HCT116 (cell line): Measurements from ENCODE around the gene ARMH3. TPM values are rescaled to one million over a fixed set of nuclear protein-coding genes. Genes with fewer than 3 reads are reported as not detected.
A peak's percentile ranks its signal among the peaks of the same experiment; 100 is the strongest.

Experiments used
- ATAC-seq: fragments of 200-7000 bp; cut with Tn5 transposase; 2 replicates; pipeline ENCODE4 v1.9.1; 2020; ENCODE audit warnings: mild to moderate bottlenecking, moderate library complexity
- BruUV-seq: library from RNA; stranded (reverse); fragments of 400-500 nt; replicated peaks from 2 replicates; lab custom pipeline; 2021; lab: Mats Ljungman, UMichigan
- CTCF ChIA-PET: fragments of 300-600 bp; sonication (Branson Sonifier 250); formaldehyde crosslinking; loops from one replicate; lab custom pipeline; 2021; ENCODE audit warnings: antibody characterized with exemption; lab: Charles Lee
- POLR2A ChIA-PET: fragments of 300-600, 350-600 bp; sonication (Branson Sonifier 250); formaldehyde crosslinking; loops from one replicate; lab custom pipeline; 2021; ENCODE audit warnings: antibody characterized with exemption; lab: Charles Lee
- RAD21 ChIA-PET, 2 experiments: fragments of 300-600 bp; sonication (Branson Sonifier 250); formaldehyde crosslinking; loops; one replicate each; lab custom pipeline; 2023; ENCODE audit warnings: low total read pairs in 2 of 2; ENCODE audit not compliant: uncharacterized antibody in 2 of 2, unreplicated experiment in 2 of 2, low non-redundant PET in 1 of 2; lab: Charles Lee
- DNase-seq: peaks from one replicate; pipeline ENCODE4 v3.0.0-alpha.2; 2010; ENCODE audit warnings: low read depth, low spot score
- H2AFZ ChIP-seq: fragments of 200-600 bp; shearing (Covaris generic), sonication (generic); 2 replicates; pipeline ENCODE4 v1.6.1; 2017; ENCODE audit warnings: low read depth, mixed run types, mixed read lengths, antibody characterized with exemption, low read length; ENCODE audit not compliant: poor library complexity, severe bottlenecking
- H3K27ac ChIP-seq: 2 replicates; pipeline ENCODE4 v1.5.1; 2012; ENCODE audit warnings: low read depth, low read length
- H3K27me3 ChIP-seq: fragments of 200-600 bp; sonication (generic); 2 replicates; pipeline ENCODE4 v1.6.1; 2016; ENCODE audit warnings: mixed run types, low read length, mixed read lengths; ENCODE audit not compliant: insufficient read depth
- H3K36me3 ChIP-seq, 2 experiments: fragments of 200-500 bp in 1 of 2; fragments of 200-600 bp in 1 of 2; sonication (Bioruptor generic) in 1 of 2; sonication (generic) in 1 of 2; 2 replicates each; pipeline versions ENCODE4 v1.5.1 to v1.6.1; 2014 to 2016; ENCODE audit warnings: low read length in 2 of 2, inconsistent platforms in 1 of 2, mixed read lengths in 1 of 2, mixed run types in 1 of 2; ENCODE audit not compliant: insufficient read depth in 2 of 2, control insufficient read depth in 1 of 2
- H3K4me1 ChIP-seq, 2 experiments: fragments of 200-600 bp in 1 of 2; sonication (generic) in 1 of 2; 2 replicates each; pipeline versions ENCODE4 v1.5.1 to v1.6.1; 2012 to 2017; ENCODE audit warnings: low read length in 2 of 2, inconsistent platforms in 1 of 2, mild to moderate bottlenecking in 1 of 2, mixed read lengths in 1 of 2, mixed run types in 1 of 2, moderate library complexity in 1 of 2; ENCODE audit not compliant: insufficient read depth in 2 of 2, control insufficient read depth in 1 of 2
- H3K4me2 ChIP-seq: fragments of 200-600 bp; sonication (generic); 2 replicates; pipeline ENCODE4 v1.6.1; 2017; ENCODE audit warnings: mixed run types, low read length, mixed read lengths
- H3K4me3 ChIP-seq, 2 experiments: fragments of 200-600 bp in 1 of 2; sonication (generic) in 1 of 2; replicated peaks in 1 of 2; 2 replicates each; pipeline ENCODE4 v1.5.1; 2011 to 2016; ENCODE audit warnings: low read length in 2 of 2, control low read depth in 1 of 2, low read depth in 1 of 2, mild to moderate bottlenecking in 1 of 2, mixed read lengths in 1 of 2, mixed run types in 1 of 2
- H3K79me2 ChIP-seq: fragments of 200-600 bp; sonication (generic); 2 replicates; pipeline ENCODE4 v1.6.1; 2017; ENCODE audit warnings: mild to moderate bottlenecking, mixed run types, low read length, moderate library complexity, mixed read lengths; ENCODE audit not compliant: insufficient read depth
- H3K9ac ChIP-seq: fragments of 200-600 bp; sonication (generic); 2 replicates; pipeline ENCODE4 v1.6.1; 2016; ENCODE audit warnings: low read length, mixed read lengths
- H3K9me2 ChIP-seq: fragments of 200-600 bp; sonication (generic), shearing (Covaris generic); 2 replicates; pipeline ENCODE4 v1.6.1; 2017; ENCODE audit warnings: mixed run types, mild to moderate bottlenecking, moderate library complexity; ENCODE audit not compliant: insufficient read depth
- H3K9me3 ChIP-seq, 2 experiments: fragments of 200-500 bp in 1 of 2; fragments of 200-600 bp in 1 of 2; sonication (Bioruptor generic) in 1 of 2; sonication (generic) in 1 of 2; 2 replicates each; pipeline ENCODE4 v1.6.1; 2014 to 2017; ENCODE audit warnings: low read length in 2 of 2, mixed read lengths in 2 of 2, inconsistent platforms in 1 of 2, low read depth in 1 of 2, mild to moderate bottlenecking in 1 of 2, mixed run types in 1 of 2, moderate library complexity in 1 of 2; ENCODE audit not compliant: control insufficient read depth in 1 of 2, insufficient read depth in 1 of 2
- H4K20me1 ChIP-seq: fragments of 200-600 bp; sonication (generic), shearing (Covaris generic); 2 replicates; pipeline ENCODE4 v1.6.1; 2017; ENCODE audit warnings: mixed run types, mild to moderate bottlenecking, moderate library complexity; ENCODE audit not compliant: insufficient read depth
- CBX3 ChIP-seq: IDR thresholded peaks from 2 replicates; pipeline ENCODE4 v1.6.1; 2012; ENCODE audit warnings: low read depth
- POLR2AphosphoS5 ChIP-seq: IDR thresholded peaks from 2 replicates; pipeline ENCODE4 v1.6.1; 2011; ENCODE audit warnings: mild to moderate bottlenecking, low read depth, low read length, moderate library complexity
- SRF ChIP-seq: IDR thresholded peaks from 2 replicates; pipeline ENCODE4 v1.6.1; 2012; ENCODE audit warnings: low read depth
- TCF7L2 ChIP-seq: IDR thresholded peaks from 2 replicates; pipeline ENCODE4 v1.7.0; 2011; ENCODE audit warnings: borderline replicate concordance, inconsistent platforms; ENCODE audit not compliant: insufficient read depth, insufficient read length; ENCODE audit errors: extremely low read depth
- YY1 ChIP-seq: IDR thresholded peaks from 2 replicates; pipeline ENCODE4 v1.6.1; 2011; ENCODE audit warnings: low read length, low read depth, moderate library complexity, mild to moderate bottlenecking; ENCODE audit not compliant: insufficient replicate concordance; ENCODE audit errors: extremely low read depth
- ZFX ChIP-seq: fragments of 450-650 bp; IDR thresholded peaks from 2 replicates; pipeline ENCODE4 v1.6.1; 2017
- intact Hi-C: fragments of 100-400 bp; cut with micrococcal nuclease; formaldehyde crosslinking; loops from 2 replicates; pipeline ENCODE4 v1.10.0; 2022
- total RNA-seq: library from RNA; stranded (reverse); gene quantifications from one replicate; pipeline ENCODE4 v1.2.1, GENCODE V29; 2021; ENCODE audit not compliant: unreplicated experiment
- TF ChIP-seq, protein P1 (sequence below): IDR thresholded peaks from 2 replicates; pipeline ENCODE4 v1.6.1; 2012

ARMH3 gene
- total RNA-seq, 1 experiment from 2014 or later = 30.4 TPM

GRCh38 chr10:101830322-101831168 lies 225.4 kb downstream of the ARMH3 start:
- intact Hi-C loops = no loop called here
- H3K9me3 ChIP-seq = no peaks in the 10 kb centered on the region
- H2AFZ ChIP-seq = no peak overlapping the region
- peak overlapping the region; percentile 93 for H3K27ac ChIP-seq
- peak overlapping the region; percentile 32 to 58 for H3K4me3 ChIP-seq
- no peaks in the 10 kb centered on the region for H3K27me3 ChIP-seq
- H3K36me3 ChIP-seq = no peaks in the 10 kb centered on the region
- peak overlapping the region; percentile 67 for H3K9ac ChIP-seq
- no peak for TF ChIP-seq CBX3
- TF ChIP-seq TCF7L2 = peak; percentile 66
- peak; percentile 12 for TF ChIP-seq YY1
- peak; percentile 30 for TF ChIP-seq POLR2AphosphoS5
- TF ChIP-seq SRF = no peak
- TF ChIP-seq, protein P1, sequence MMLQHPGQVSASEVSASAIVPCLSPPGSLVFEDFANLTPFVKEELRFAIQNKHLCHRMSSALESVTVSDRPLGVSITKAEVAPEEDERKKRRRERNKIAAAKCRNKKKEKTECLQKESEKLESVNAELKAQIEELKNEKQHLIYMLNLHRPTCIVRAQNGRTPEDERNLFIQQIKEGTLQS = no peak
- peak; percentile 58; the same call in 1 of the 2 replicates for TF ChIP-seq ZFX
- RAD21 ChIA-PET = no interaction called here
- no peaks in the 10 kb centered on the region for H4K20me1 ChIP-seq
- no peaks in the 10 kb centered on the region for H3K79me2 ChIP-seq
- ATAC-seq (peak; percentile 84), DNase-seq (peak; percentile 87)
- no peaks in the 10 kb centered on the region for H3K9me2 ChIP-seq
- BruUV-seq = no TSS peak
- POLR2A ChIA-PET = no interaction called here
- H3K4me1 ChIP-seq = peaks cover 17 to 35% of the 10 kb centered on the region in 2 experiments
- CTCF ChIA-PET = interaction anchor here (0.9 to 1.4 kb wide), 2 partner anchors 10 kb away, joined by 3 to 7 read pairs; no protein-coding TSS in a partner anchor
- H3K4me2 ChIP-seq = peak overlapping the region; percentile 95
